Adipose tissue (tissue), 3 donors: ENCODE results near the gene SF3A1. TPM values are rescaled to one million over a fixed set of nuclear protein-coding genes. Genes with fewer than 3 reads are reported as not detected.

Source experiments
- H3K27ac ChIP-seq: one replicate; pipeline ENCODE4 v1.5.1; 2013; ENCODE audit warnings: low read depth, low read length
- WGBS, 3 donors: extraction: QIAGEN DNeasy Blood & Tissue Kit; methylation state at CpG; one replicate each; pipeline ENCODE4 v1.1.7; 2013; 5-methylcytosine and 5-hydroxymethylcytosine counted together
- polyA plus RNA-seq, 3 donors: library from polyadenylated mRNA; stranded (reverse); fragments of 200-250 nt; gene quantifications; one replicate each; pipeline ENCODE4 v1.2.3, GENCODE V29; 2013
- donor health status: healthy with polysubstance abuse.
- donor health status: Bipolar disorder and iron deficiency.
- donor health status: healthy.

SF3A1 gene
- polyA plus RNA-seq, 3 donors = 22.8 to 34.7 (median 24.9) TPM

GRCh38 chr22:30297276-30297990 lies 59.3 kb downstream of the SF3A1 start:
- 88 to 92% (median 90%) methylated on average over 11 of the region's 11 CpGs for WGBS, 3 donors

GRCh38 chr22:30296833-30297232 lies 59.9 kb downstream of the SF3A1 start:
- WGBS, 3 donors = 87 to 95% (median 92%) methylated on average over 3 of the region's 3 CpGs

More at GRCh38 chr22:30297276-30297990, 59.3 kb downstream of the SF3A1 start:
- no peak overlapping the region for H3K27ac ChIP-seq

GRCh38 chr22:30296324-30296723 lies 60.4 kb downstream of the SF3A1 start:
- 88 to 93% (median 91%) methylated on average over 4 of the region's 4 CpGs for WGBS, 3 donors
- no peak overlapping the region for H3K27ac ChIP-seq

More at GRCh38 chr22:30296833-30297232, 59.9 kb downstream of the SF3A1 start:
- no peak overlapping the region for H3K27ac ChIP-seq

GRCh38 chr22:30295576-30295975 lies 61.1 kb downstream of the SF3A1 start:
- WGBS, 3 donors = 70 to 75% (median 71%) methylated on average over 7 of the region's 7 CpGs
- no peak overlapping the region for H3K27ac ChIP-seq

- 91 to 95% (median 93%) methylated on average over 11 of the region's 11 CpGs for WGBS, 3 donors
Measured at GRCh38 chr22:30294830-30295229, 61.9 kb downstream of the SF3A1 start.

GRCh38 chr22:30294066-30294465 lies 62.6 kb downstream of the SF3A1 start:
- WGBS, 3 donors = 93 to 95% (median 95%) methylated on average over 9 of the region's 9 CpGs
- H3K27ac ChIP-seq = no peak overlapping the region

More at GRCh38 chr22:30294830-30295229, 61.9 kb downstream of the SF3A1 start:
- H3K27ac ChIP-seq = no peak overlapping the region

GRCh38 chr22:30293026-30293425 lies 63.7 kb downstream of the SF3A1 start:
- 88 to 97% (median 90%) methylated on average over 7 of the region's 7 CpGs for WGBS, 3 donors
- no peak overlapping the region for H3K27ac ChIP-seq

GRCh38 chr22:30292069-30292970 lies 64.4 kb downstream of the SF3A1 start:
- WGBS, 3 donors = 85 to 94% (median 90%) methylated on average over 17 to 18 of the region's 18 CpGs
- peak overlapping the region; percentile 88 for H3K27ac ChIP-seq

- H3K27ac ChIP-seq = peak overlapping the region; percentile 88
- 55 to 62% (median 59%) methylated on average over 13 of the region's 13 CpGs for WGBS, 3 donors
Measured at GRCh38 chr22:30291058-30291892, 65.4 kb downstream of the SF3A1 start.

- 33 to 46% (median 38%) methylated on average over 3 of the region's 3 CpGs for whole genome bisulfite sequencing, 3 donors
- peak overlapping the region; percentile 71 for H3K27ac ChIP-seq
Measured at GRCh38 chr22:30290342-30291057, 66.2 kb downstream of the SF3A1 start.

- WGBS, 3 donors = 15 to 21% (median 17%) methylated on average over 12 of the region's 12 CpGs
- H3K27ac ChIP-seq = peak overlapping the region; percentile 71
Measured at GRCh38 chr22:30289980-30290313, 66.7 kb downstream of the SF3A1 start.

GRCh38 chr22:30289141-30289979 lies 67.3 kb downstream of the SF3A1 start, which contains the start of gene CASTOR1:
Gene CASTOR1 (minus strand): TSS chr22:30289505. CDS start chr22:30289497, 8 bp downstream.
- peak within 1 kb of the TSS; percentile 71 for H3K27ac ChIP-seq
- WGBS, 3 donors = 0 to 1% (median 1%) methylated on average over 69 to 85 of the region's 85 CpGs

- 10 to 13% (median 12%) methylated on average over 27 of the region's 27 CpGs for WGBS, 3 donors
- H3K27ac ChIP-seq = no peak overlapping the region
Measured at GRCh38 chr22:30288419-30289140, 68.1 kb downstream of the SF3A1 start.

- H3K27ac ChIP-seq = no peak overlapping the region
- 9 to 13% (median 10%) methylated on average over 5 of the region's 5 CpGs for whole genome bisulfite sequencing, 3 donors
Measured at GRCh38 chr22:30287648-30288418, 68.9 kb downstream of the SF3A1 start.

GRCh38 chr22:30286813-30287647 lies 69.7 kb downstream of the SF3A1 start:
- WGBS, 3 donors = 62 to 65% (median 64%) methylated on average over 31 of the region's 31 CpGs
- no peak overlapping the region for H3K27ac ChIP-seq
